Gastroesophageal sphincter (tissue), 3 donors: ENCODE data around the gene TMEM41A.

ENCODE experiments used
- CTCF ChIP-seq, 4 experiments: fragments of 200-600 bp in 2 of 4; fragments of 450-650 bp in 2 of 4; sonication (generic) in 1 of 4; IDR thresholded peaks; one replicate each; pipeline ENCODE4 v1.5.1; 2017 to 2019; ENCODE audit warnings: antibody characterized with exemption in 4 of 4, mild to moderate bottlenecking in 2 of 4, moderate library complexity in 2 of 4
- POLR2A ChIP-seq, 2 donors: fragments of 450-650 bp; IDR thresholded peaks; one replicate each; pipeline ENCODE4 v1.6.1; 2017; ENCODE audit warnings: antibody characterized with exemption in 2 of 2, mild to moderate bottlenecking in 2 of 2, moderate library complexity in 1 of 2
- POLR2AphosphoS5 ChIP-seq: sonication (generic); formaldehyde crosslinking; IDR thresholded peaks from one replicate; pipeline ENCODE4 v1.6.1; 2017; ENCODE audit warnings: antibody characterized with exemption

GRCh38 chr3:185490241-185490640 is 8.6 kb downstream of the TMEM41A start:
- TF ChIP-seq POLR2A (IDR thresholded peaks at IDR 0.05) (no peak), CTCF (IDR thresholded peaks at IDR 0.05) (no peak), POLR2AphosphoS5 (no peak)
